ENCODE results near the gene IFT25. TPM values are rescaled to one million over a fixed set of nuclear protein-coding genes. Genes with fewer than 3 reads are reported as not detected.
A peak's percentile ranks its signal among the peaks of the same experiment; 100 is the strongest.

The IFT25 gene
- total and polyA plus RNA-seq, 2 experiments from 2014 or later, result 27.4 to 69.0 TPM

DNA sequence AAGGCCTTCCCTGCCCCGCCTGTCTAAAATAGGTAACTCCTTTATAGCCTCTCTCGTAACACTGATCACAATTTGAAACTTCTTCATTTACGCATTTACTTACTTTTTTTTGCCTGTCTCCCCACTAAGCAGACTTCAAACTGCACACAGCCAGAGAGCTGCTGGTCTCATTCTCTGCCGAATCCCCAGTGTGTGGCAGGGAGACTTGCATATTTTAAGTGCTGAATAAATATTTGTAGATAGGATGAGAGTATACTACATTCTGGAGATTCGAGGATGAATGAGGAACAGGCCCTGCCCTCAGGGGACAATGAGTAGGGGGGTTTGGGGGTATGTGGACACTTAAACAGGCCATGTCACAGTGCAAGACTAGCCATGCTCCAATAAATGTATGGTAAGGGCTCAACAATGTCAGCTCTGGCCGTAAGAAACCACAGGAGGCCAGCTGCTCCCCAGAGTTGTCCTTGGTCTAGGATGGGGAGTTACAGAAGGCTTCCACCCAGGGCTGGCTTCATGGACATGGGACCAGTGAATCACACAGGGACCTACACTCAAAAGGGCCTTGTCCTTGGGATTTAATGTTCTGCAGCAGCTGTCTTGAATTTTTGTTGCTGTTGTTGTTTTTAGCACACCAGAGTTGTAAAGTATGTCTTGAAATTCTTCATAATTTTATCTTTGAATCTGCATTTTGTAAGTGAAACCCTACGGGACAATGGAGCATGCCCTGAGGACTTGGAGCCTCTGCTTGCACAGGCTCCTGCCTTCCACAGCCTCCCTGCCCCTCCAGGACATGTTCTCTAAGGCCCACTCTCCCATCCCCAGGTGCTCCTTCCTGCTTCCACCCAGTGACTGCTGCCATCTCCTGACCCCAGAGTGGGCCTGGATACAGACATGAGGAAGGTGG, 43.0 kb downstream of the IFT25 start:
- H3K9me3 ChIP-seq (ENCODE audit: low read depth), result no peaks in the 10 kb centered on the region
- no peak overlapping the region for H3K4me2 ChIP-seq
- 63% methylated on average over 7 of the region's 7 CpGs for WGBS (ENCODE audit: low lambda C conversion rate, missing lambda C conversion rate)

DNA sequence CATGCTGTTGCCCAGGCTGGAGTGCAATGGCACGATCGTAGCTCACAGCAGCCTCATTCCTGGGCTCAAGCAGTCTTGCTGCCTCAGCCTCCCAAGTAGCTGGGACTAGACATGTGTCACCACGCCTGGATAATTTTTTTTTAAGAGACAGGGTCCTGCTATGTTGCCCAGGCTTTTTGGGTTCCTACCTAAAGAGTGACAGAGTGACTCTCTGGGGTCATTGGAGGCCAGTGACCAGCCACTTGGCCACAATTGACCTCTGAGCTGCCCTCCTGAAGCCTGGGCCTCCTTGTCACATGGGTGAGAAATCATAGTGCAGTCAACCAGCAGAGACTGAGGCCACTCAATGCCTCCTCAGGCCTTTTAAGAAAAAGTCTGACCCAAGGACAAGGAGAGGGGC, 45.8 kb downstream of the IFT25 start:
- Histone ChIP-seq H3K9me3 (ENCODE audit: low read depth) (no peaks in the 10 kb centered on the region), H3K4me3 (no peak overlapping the region), H3K9me2 (replicated peaks; ENCODE audit: insufficient read depth) (no peaks in the 10 kb centered on the region), H3K36me3 (replicated peaks; ENCODE audit: insufficient read depth, low read depth) (no peaks in the 10 kb centered on the region), H3K27ac (no peak overlapping the region), H3K4me2 (peak overlapping the region; percentile 57), H3K79me2 (no peaks in the 10 kb centered on the region), H4K20me1 (ENCODE audit: insufficient read depth, poor library complexity, severe bottlenecking) (no peaks in the 10 kb centered on the region), H2AFZ (no peak overlapping the region), H3K27me3 (no peaks in the 10 kb centered on the region), H3K4me1 (ENCODE audit: insufficient read depth) (peaks cover 41% of the 10 kb centered on the region)
- DNase-seq (ENCODE audit: low spot score), result no peak
- WGBS (ENCODE audit: low lambda C conversion rate, missing lambda C conversion rate), result 95% methylated on average over 3 of the region's 3 CpGs
- TF ChIP-seq EZH2phosphoT487 (IDR thresholded peaks at IDR 0.05; ENCODE audit: low read depth, severe bottlenecking, unreplicated experiment) (no peak), EZH2 (IDR thresholded peaks at IDR 0.05; ENCODE audit: borderline replicate concordance) (no peak)
- TF ChIP-seq, protein P1, sequence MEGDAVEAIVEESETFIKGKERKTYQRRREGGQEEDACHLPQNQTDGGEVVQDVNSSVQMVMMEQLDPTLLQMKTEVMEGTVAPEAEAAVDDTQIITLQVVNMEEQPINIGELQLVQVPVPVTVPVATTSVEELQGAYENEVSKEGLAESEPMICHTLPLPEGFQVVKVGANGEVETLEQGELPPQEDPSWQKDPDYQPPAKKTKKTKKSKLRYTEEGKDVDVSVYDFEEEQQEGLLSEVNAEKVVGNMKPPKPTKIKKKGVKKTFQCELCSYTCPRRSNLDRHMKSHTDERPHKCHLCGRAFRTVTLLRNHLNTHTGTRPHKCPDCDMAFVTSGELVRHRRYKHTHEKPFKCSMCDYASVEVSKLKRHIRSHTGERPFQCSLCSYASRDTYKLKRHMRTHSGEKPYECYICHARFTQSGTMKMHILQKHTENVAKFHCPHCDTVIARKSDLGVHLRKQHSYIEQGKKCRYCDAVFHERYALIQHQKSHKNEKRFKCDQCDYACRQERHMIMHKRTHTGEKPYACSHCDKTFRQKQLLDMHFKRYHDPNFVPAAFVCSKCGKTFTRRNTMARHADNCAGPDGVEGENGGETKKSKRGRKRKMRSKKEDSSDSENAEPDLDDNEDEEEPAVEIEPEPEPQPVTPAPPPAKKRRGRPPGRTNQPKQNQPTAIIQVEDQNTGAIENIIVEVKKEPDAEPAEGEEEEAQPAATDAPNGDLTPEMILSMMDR (IDR thresholded peaks at IDR 0.05; ENCODE audit: poor library complexity), result no peak

More for the DNA sequence above, 43.0 kb downstream of the IFT25 start:
- Histone ChIP-seq H3K36me3 (replicated peaks; ENCODE audit: insufficient read depth, low read depth) (no peaks in the 10 kb centered on the region), H3K4me1 (ENCODE audit: insufficient read depth) (peaks cover 33% of the 10 kb centered on the region), H2AFZ (no peak overlapping the region), H3K27me3 (no peaks in the 10 kb centered on the region), H3K79me2 (no peaks in the 10 kb centered on the region), H3K9me2 (replicated peaks; ENCODE audit: insufficient read depth) (no peaks in the 10 kb centered on the region), H4K20me1 (ENCODE audit: insufficient read depth, poor library complexity, severe bottlenecking) (no peaks in the 10 kb centered on the region), H3K4me3 (no peak overlapping the region), H3K27ac (peak overlapping the region; percentile 7)
- no peak for DNase-seq (ENCODE audit: low spot score)
- TF ChIP-seq, protein P1 (IDR thresholded peaks at IDR 0.05; ENCODE audit: poor library complexity), result no peak
- TF ChIP-seq EZH2 (IDR thresholded peaks at IDR 0.05; ENCODE audit: borderline replicate concordance) (no peak), EZH2phosphoT487 (IDR thresholded peaks at IDR 0.05; ENCODE audit: low read depth, severe bottlenecking, unreplicated experiment) (no peak)

DNA sequence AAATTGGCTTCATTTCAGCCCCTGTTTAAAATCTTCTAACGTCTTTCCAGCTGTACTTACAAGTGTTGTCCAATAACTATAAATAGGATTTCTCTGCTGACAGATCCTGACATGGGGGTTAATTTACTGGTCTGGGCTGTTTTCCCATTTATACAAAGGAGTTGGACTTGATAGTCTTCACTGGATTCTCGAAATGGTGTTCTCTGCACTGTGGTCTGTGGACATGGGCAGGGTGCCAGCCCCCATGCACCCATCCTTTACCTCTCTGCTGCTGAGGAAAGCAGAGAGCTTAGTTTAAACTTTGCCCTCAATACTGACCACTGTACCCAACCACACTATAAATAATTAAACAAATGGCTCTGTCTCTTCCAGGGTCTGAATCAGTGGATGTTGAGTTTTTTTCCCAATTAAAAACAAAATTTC, 46.3 kb downstream of the IFT25 start:
- Histone ChIP-seq H3K4me1 (ENCODE audit: insufficient read depth) (peaks cover 41% of the 10 kb centered on the region), H4K20me1 (ENCODE audit: insufficient read depth, poor library complexity, severe bottlenecking) (no peaks in the 10 kb centered on the region), H3K9me2 (replicated peaks; ENCODE audit: insufficient read depth) (no peaks in the 10 kb centered on the region), H3K27me3 (no peaks in the 10 kb centered on the region), H3K4me2 (peak overlapping the region; percentile 57), H3K36me3 (replicated peaks; ENCODE audit: insufficient read depth, low read depth) (no peaks in the 10 kb centered on the region), H3K4me3 (no peak overlapping the region), H2AFZ (no peak overlapping the region), H3K27ac (peak overlapping the region; percentile 25), H3K79me2 (no peaks in the 10 kb centered on the region), H3K9me3 (ENCODE audit: low read depth) (no peaks in the 10 kb centered on the region)
- WGBS (ENCODE audit: low lambda C conversion rate, missing lambda C conversion rate), result 25% methylated on average over 2 of the region's 2 CpGs
- TF ChIP-seq EZH2phosphoT487 (IDR thresholded peaks at IDR 0.05; ENCODE audit: low read depth, severe bottlenecking, unreplicated experiment), result no peak
- TF ChIP-seq, protein P1 (IDR thresholded peaks at IDR 0.05; ENCODE audit: poor library complexity), result no peak
- no peak for TF ChIP-seq EZH2 (IDR thresholded peaks at IDR 0.05; ENCODE audit: borderline replicate concordance)
- DNase-seq (ENCODE audit: low spot score), result peak; percentile 43
